Stimulated activated CD4-positive, alpha-beta T cell treated with anti-CD3 and anti-CD28 coated beads, Interleukin-1b, Interleukin-23, amount 100 ng/mL, for 1 hour (primary cell): ENCODE measurements around the gene ZDHHC11B.
"Not testable (repeated sequence)": the region's sequence is repeated elsewhere in the genome, so short reads cannot be mapped to it uniquely, and the experiment has no call there.

Experiments used
- DNase-seq, 2 donors: peaks; one replicate each; pipeline ENCODE4 v3.0.0-alpha.2; 2020; ENCODE audit warnings: low read depth in 2 of 2

Gene ZDHHC11B

GRCh38 chr5:752532-753115, 31.9 kb downstream of the ZDHHC11B start:
- not testable (repeated sequence) for DNase-seq

- DNase-seq, result not testable (repeated sequence)
These were observed 32.5 kb downstream of the ZDHHC11B start for GRCh38 chr5:751992-752391.

- DNase-seq, result no peak
These were observed 33.0 kb downstream of the ZDHHC11B start for GRCh38 chr5:751496-751895.

GRCh38 chr5:750226-750625, 34.3 kb downstream of the ZDHHC11B start:
- not testable (repeated sequence) for DNase-seq

GRCh38 chr5:749101-749670, 35.3 kb downstream of the ZDHHC11B start:
- no peak for DNase-seq

- not testable (repeated sequence) for DNase-seq
These were observed 36.2 kb downstream of the ZDHHC11B start for GRCh38 chr5:748011-748980.

- DNase-seq, result not testable (repeated sequence)
These were observed 37.2 kb downstream of the ZDHHC11B start for GRCh38 chr5:747303-747844.

GRCh38 chr5:746258-746761, 38.2 kb downstream of the ZDHHC11B start:
- no peak for DNase-seq

GRCh38 chr5:745272-746142, 39.0 kb downstream of the ZDHHC11B start:
- DNase-seq, result not testable (repeated sequence)

- not testable (repeated sequence) for DNase-seq
These were observed 40.7 kb downstream of the ZDHHC11B start for GRCh38 chr5:743696-744404.

- DNase-seq, result not testable (repeated sequence)
These were observed 42.3 kb downstream of the ZDHHC11B start for GRCh38 chr5:742276-742675.

- not testable (repeated sequence) for DNase-seq
These were observed 50.4 kb downstream of the ZDHHC11B start for GRCh38 chr5:734145-734544.

GRCh38 chr5:732754-733454, 51.6 kb downstream of the ZDHHC11B start:
- DNase-seq, result not testable (repeated sequence)

- DNase-seq, result not testable (repeated sequence)
These were observed 55.3 kb downstream of the ZDHHC11B start for GRCh38 chr5:729225-729624.

GRCh38 chr5:727087-727486, 57.4 kb downstream of the ZDHHC11B start:
- DNase-seq, result not testable (repeated sequence)

- not testable (repeated sequence) for DNase-seq
These were observed 60.7 kb downstream of the ZDHHC11B start for GRCh38 chr5:723865-724264.

GRCh38 chr5:723309-723708, 61.2 kb downstream of the ZDHHC11B start:
- DNase-seq, result not testable (repeated sequence)

- DNase-seq, result not testable (repeated sequence)
These were observed 65.2 kb downstream of the ZDHHC11B start for GRCh38 chr5:719379-719778.

- no peak for DNase-seq
These were observed 67.4 kb downstream of the ZDHHC11B start for GRCh38 chr5:717143-717542.

GRCh38 chr5:716740-717139, 67.8 kb downstream of the ZDHHC11B start:
- not testable (repeated sequence) for DNase-seq
